ENCODE data around the gene OR51E2.

DNA sequence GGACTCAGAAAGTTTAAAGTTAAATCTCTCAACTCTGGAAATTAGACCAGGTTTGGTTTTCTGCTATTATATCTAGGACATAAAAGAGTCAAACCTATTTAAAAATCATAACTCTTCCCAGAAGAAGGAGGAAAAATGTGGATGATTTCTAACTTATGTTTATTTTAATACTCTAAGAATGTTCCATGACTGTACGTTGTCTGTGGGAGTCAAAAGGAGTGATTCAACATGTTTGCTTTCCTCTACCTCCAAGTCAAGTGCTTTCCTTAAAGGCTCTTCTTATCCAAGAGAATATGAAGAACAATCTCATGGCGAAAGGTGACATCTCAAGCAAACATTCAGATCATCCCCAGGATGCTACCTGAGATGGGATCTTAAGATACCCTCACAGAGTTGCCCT, 32.2 kb downstream of the OR51E2 start:
- TF ChIP-seq, protein P1, sequence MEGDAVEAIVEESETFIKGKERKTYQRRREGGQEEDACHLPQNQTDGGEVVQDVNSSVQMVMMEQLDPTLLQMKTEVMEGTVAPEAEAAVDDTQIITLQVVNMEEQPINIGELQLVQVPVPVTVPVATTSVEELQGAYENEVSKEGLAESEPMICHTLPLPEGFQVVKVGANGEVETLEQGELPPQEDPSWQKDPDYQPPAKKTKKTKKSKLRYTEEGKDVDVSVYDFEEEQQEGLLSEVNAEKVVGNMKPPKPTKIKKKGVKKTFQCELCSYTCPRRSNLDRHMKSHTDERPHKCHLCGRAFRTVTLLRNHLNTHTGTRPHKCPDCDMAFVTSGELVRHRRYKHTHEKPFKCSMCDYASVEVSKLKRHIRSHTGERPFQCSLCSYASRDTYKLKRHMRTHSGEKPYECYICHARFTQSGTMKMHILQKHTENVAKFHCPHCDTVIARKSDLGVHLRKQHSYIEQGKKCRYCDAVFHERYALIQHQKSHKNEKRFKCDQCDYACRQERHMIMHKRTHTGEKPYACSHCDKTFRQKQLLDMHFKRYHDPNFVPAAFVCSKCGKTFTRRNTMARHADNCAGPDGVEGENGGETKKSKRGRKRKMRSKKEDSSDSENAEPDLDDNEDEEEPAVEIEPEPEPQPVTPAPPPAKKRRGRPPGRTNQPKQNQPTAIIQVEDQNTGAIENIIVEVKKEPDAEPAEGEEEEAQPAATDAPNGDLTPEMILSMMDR (conservative IDR thresholded peaks at IDR 0.05 in 1 of 2, IDR thresholded peaks at IDR 0.05 in 1 of 2; ENCODE audit: extremely low read depth in 1 of 2, insufficient read depth in 1 of 2, low read depth in 1 of 2, low read length in 2 of 2): no peak
- TF ChIP-seq EZH2 (IDR thresholded peaks at IDR 0.05; ENCODE audit: borderline replicate concordance, low read length): no peak
